Stomach (tissue), 9 donors: ENCODE results near the gene EIPR1. TPM values are rescaled to one million over a fixed set of nuclear protein-coding genes. Genes with fewer than 3 reads are reported as not detected.

Source experiments
- DNase-seq, 2 donors: peaks; one replicate each; pipeline versions ENCODE4 v3.0.0 to v3.0.0-alpha.2; 2013 to 2019
- H3K27ac ChIP-seq, 5 donors: fragments of 200-600 bp in 4 of 5; sonication (generic) in 4 of 5; one replicate each; pipeline ENCODE4 v1.5.1; 2013 to 2019; ENCODE audit warnings: mild to moderate bottlenecking in 1 of 5, moderate library complexity in 1 of 5
- H3K27me3 ChIP-seq, 3 donors: fragments of 200-600 bp; sonication (generic); one replicate each; pipeline ENCODE4 v1.5.1; 2017 to 2019; ENCODE audit warnings: mixed run types in 1 of 3
- H3K36me3 ChIP-seq, 4 donors: fragments of 200-600 bp; sonication (generic); 1 replicate in 3 of 4; 2 replicates in 1 of 4; pipeline ENCODE4 v1.5.1; 2016 to 2019
- H3K4me1 ChIP-seq, 4 donors: fragments of 200-600 bp; sonication (generic); one replicate each; pipeline ENCODE4 v1.5.1; 2016 to 2019
- H3K4me3 ChIP-seq, 4 donors: fragments of 200-600 bp; sonication (generic) in 3 of 4; one replicate each; pipeline ENCODE4 v1.5.1; 2016 to 2019; ENCODE audit warnings: mild to moderate bottlenecking in 1 of 4
- H3K9me3 ChIP-seq, 4 donors: fragments of 200-600 bp; sonication (generic); one replicate each; pipeline ENCODE4 v1.5.1; 2016 to 2019
- CTCF ChIP-seq, 7 experiments: fragments of 450-650 bp in 4 of 7; fragments of 200-600 bp in 3 of 7; sonication (generic) in 3 of 7; IDR thresholded peaks; one replicate each; pipeline ENCODE4 v1.5.1; 2016 to 2019; ENCODE audit warnings: antibody characterized with exemption in 7 of 7, control low read depth in 2 of 7, mild to moderate bottlenecking in 1 of 7
- EP300 ChIP-seq: sonication (generic); formaldehyde crosslinking; IDR thresholded peaks from one replicate; pipeline ENCODE4 v1.6.1; 2017; ENCODE audit warnings: antibody characterized with exemption
- POLR2A ChIP-seq, 4 donors: fragments of 450-650 bp; IDR thresholded peaks; one replicate each; pipeline ENCODE4 v1.6.1; 2016; ENCODE audit warnings: antibody characterized with exemption in 4 of 4, control low read depth in 2 of 4, mild to moderate bottlenecking in 1 of 4, moderate library complexity in 1 of 4
- POLR2AphosphoS5 ChIP-seq, 3 donors: sonication (generic); formaldehyde crosslinking; IDR thresholded peaks; one replicate each; pipeline ENCODE4 v1.6.1; 2016; ENCODE audit warnings: antibody characterized with exemption in 3 of 3
- WGBS, 5 donors: extraction: QIAGEN DNeasy Blood & Tissue Kit in 3 of 5; methylation state at CpG; one replicate each; pipeline versions ENCODE4 v1.1.5 to v1.1.7; 2013 to 2018; 5-methylcytosine and 5-hydroxymethylcytosine counted together
- intact Hi-C: fragments of 100-400 bp; cut with DNase I; formaldehyde crosslinking; loops from one replicate; pipeline ENCODE4 v1.15.1; 2023; ENCODE audit warnings: low total_unique reads
- polyA plus RNA-seq, 3 donors: library from polyadenylated mRNA; stranded (reverse); fragments of 200-250 nt; gene quantifications; one replicate each; pipeline ENCODE4 v1.2.3, GENCODE V29; 2013
- total RNA-seq, 5 donors: library from RNA; depleted of rRNA; stranded (reverse); fragments of >200 nt; gene quantifications; one replicate each; pipeline versions ENCODE4 v1.1.0 to v1.2.3, GENCODE V29; 2014 to 2016
- donor health status: healthy with polysubstance abuse.
- donor health status: Bipolar disorder and iron deficiency.
- donor health status: healthy.

The EIPR1 gene
- total and polyA plus RNA-seq, 8 donors: 1.2 to 39.4 (median 12.7) TPM

- H3K27me3 ChIP-seq: no peaks in the 10 kb centered on the region
- DNase-seq: no peak
- peaks cover 0 to 14% (median 0%) of the 10 kb centered on the region in 4 donors for H3K36me3 ChIP-seq
- H3K4me3 ChIP-seq: no peak overlapping the region
- intact Hi-C loops: no loop called here
- TF ChIP-seq POLR2A (IDR thresholded peaks at IDR 0.05) (no peak), POLR2AphosphoS5 (IDR thresholded peaks at IDR 0.05) (no peak), EP300 (no peak), CTCF (IDR thresholded peaks at IDR 0.05) (no peak)
- no peak overlapping the region for H3K27ac ChIP-seq
- H3K9me3 ChIP-seq: peaks cover 0 to 10% (median 2%) of the 10 kb centered on the region in 4 donors
- 70 to 84% (median 78%) methylated on average over 20 to 30 of the region's 30 CpGs for WGBS, 5 donors
- no peaks in the 10 kb centered on the region for H3K4me1 ChIP-seq
These were observed 230.6 kb downstream of the EIPR1 start for GRCh38 chr2:3146772-3147650.

- Histone ChIP-seq H3K27me3 (no peaks in the 10 kb centered on the region), H3K36me3 (peaks cover 0 to 13% (median 0%) of the 10 kb centered on the region in 4 donors), H3K4me1 (no peaks in the 10 kb centered on the region), H3K9me3 (peaks cover 0 to 8% (median under 1%) of the 10 kb centered on the region in 4 donors), H3K27ac (no peak overlapping the region), H3K4me3 (no peak overlapping the region)
- WGBS, 5 donors: 71 to 77% (median 71%) methylated on average over 8 of the region's 8 CpGs
- TF ChIP-seq POLR2A (IDR thresholded peaks at IDR 0.05) (no peak), POLR2AphosphoS5 (IDR thresholded peaks at IDR 0.05) (no peak), CTCF (IDR thresholded peaks at IDR 0.05) (no peak), EP300 (no peak)
- no peak for DNase-seq
- intact Hi-C loops: no loop called here
These were observed 231.4 kb downstream of the EIPR1 start for GRCh38 chr2:3146175-3146574.

- Histone ChIP-seq H3K36me3 (peaks cover 0 to 6% (median 0%) of the 10 kb centered on the region in 4 donors), H3K27me3 (no peaks in the 10 kb centered on the region), H3K9me3 (peaks cover 0 to 2% (median 0%) of the 10 kb centered on the region in 4 donors), H3K4me3 (no peak overlapping the region), H3K4me1 (no peaks in the 10 kb centered on the region), H3K27ac (no peak overlapping the region)
- WGBS, 5 donors: 84 to 91% (median 88%) methylated on average over 13 to 15 of the region's 15 CpGs
- peak in 1 of 2 donors; percentile 25 for DNase-seq
- intact Hi-C loops: no loop called here
- no peak for TF ChIP-seq CTCF (IDR thresholded peaks at IDR 0.05)
- no peak for TF ChIP-seq POLR2AphosphoS5 (IDR thresholded peaks at IDR 0.05)
These were observed 232.1 kb downstream of the EIPR1 start for GRCh38 chr2:3145471-3146021.

GRCh38 chr2:3144856-3145255 is 232.8 kb downstream of the EIPR1 start:
- no peak overlapping the region for H3K4me3 ChIP-seq
- WGBS, 5 donors: 71 to 81% (median 79%) methylated on average over 6 of the region's 6 CpGs
- H3K36me3 ChIP-seq: no peaks in the 10 kb centered on the region
- no peaks in the 10 kb centered on the region for H3K27me3 ChIP-seq
- H3K9me3 ChIP-seq: no peaks in the 10 kb centered on the region
- TF ChIP-seq CTCF (IDR thresholded peaks at IDR 0.05) (no peak), POLR2A (IDR thresholded peaks at IDR 0.05) (no peak), EP300 (no peak), POLR2AphosphoS5 (IDR thresholded peaks at IDR 0.05) (no peak)
- no peak overlapping the region for H3K27ac ChIP-seq
- DNase-seq: peak in 1 of 2 donors; percentile 22
- H3K4me1 ChIP-seq: no peaks in the 10 kb centered on the region
- intact Hi-C loops: no loop called here
